ENCODE results near the gene ADCY9.
A peak's percentile ranks its signal among the peaks of the same experiment; 100 is the strongest.

ADCY9 gene

GRCh38 chr16:4120176-4120575, 3.9 kb upstream of the ADCY9 start:
- DNase-seq = no peak

DNA sequence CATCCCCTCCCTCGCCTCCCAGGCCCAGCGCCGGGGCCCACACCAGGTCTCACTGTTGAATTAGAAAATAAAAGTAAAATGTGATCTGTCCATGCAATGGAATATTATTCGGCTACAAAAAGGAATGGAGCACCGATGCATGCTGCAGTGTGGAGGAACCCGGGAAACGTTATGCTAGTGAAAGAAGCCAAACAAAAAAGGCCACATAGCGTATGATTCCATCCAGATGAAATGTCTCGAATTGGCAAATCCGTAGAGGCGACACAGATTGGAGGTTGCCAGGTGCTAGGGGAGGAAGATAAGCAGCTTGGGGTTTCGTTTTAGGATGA, 972 bp upstream of the ADCY9 start:
- no peak for DNase-seq

DNA sequence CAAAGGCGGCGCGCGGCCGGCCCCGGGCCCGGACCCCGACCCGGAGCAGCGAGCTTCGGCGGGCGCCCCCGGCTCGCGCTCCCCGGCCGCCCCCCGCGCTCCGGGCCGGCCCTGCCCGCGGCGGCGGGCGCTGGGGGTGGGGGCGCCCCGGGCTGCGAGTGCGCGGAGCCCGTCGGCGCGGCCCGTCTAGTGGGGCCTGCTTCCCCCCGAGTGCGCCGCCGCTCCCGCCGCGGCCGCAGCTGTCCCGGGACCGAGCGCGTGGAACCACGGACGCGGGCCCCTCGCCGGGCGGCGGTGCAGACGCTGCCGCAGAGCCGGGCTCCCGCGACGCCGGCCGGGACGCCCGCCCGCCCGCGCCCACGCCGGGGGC, 308 bp downstream of the ADCY9 start:
- no peak for DNase-seq

GRCh38 chr16:4115209-4115948, 863 bp downstream of the ADCY9 start:
- DNase-seq = peak; percentile 31

DNA sequence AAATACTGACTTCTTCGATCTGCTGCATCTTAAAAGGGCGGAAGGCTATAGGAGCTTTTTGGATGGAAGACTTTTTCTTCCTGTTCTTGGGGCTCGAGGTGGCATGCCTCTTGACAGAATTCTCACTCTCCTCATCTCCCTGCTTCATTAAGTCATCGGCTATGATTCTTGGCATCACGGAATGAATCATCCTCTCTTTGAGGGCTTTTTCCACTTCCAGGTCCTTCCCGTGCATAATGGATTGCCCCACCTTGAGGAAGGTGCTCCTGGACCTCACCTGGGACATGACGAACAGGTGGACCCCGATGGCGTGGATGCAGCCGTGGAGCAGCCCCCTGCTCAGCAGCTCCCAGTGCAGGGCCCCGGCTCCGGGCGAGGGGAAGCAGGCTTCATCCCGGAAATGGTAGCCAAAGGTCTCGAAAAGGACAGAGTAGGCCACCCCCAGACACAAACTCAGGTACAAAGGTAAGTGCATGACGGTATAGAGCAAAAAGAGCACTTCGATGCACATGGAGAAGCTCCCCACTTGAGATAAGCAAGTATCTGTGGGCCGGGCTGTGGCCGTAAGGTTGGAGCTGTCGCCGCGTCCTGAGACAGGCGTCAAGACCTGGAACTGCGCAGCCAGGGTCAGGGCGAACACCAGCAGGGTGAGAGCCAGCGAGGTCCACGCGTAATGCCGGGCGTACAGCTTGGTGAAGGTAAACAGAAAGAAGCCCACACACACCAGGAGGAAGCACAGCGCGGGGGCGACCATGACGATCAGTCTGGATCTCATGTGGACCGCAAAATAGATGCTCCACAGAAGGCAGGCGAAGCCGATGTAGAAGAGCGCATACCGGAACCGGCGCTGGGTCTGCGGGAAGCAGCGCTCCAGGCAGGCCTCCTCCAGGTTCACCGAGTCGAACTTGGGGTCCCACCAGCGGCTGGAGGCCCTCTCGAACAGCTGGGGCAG, 1.7 kb downstream of the ADCY9 start:
- no peak for DNase-seq

DNA sequence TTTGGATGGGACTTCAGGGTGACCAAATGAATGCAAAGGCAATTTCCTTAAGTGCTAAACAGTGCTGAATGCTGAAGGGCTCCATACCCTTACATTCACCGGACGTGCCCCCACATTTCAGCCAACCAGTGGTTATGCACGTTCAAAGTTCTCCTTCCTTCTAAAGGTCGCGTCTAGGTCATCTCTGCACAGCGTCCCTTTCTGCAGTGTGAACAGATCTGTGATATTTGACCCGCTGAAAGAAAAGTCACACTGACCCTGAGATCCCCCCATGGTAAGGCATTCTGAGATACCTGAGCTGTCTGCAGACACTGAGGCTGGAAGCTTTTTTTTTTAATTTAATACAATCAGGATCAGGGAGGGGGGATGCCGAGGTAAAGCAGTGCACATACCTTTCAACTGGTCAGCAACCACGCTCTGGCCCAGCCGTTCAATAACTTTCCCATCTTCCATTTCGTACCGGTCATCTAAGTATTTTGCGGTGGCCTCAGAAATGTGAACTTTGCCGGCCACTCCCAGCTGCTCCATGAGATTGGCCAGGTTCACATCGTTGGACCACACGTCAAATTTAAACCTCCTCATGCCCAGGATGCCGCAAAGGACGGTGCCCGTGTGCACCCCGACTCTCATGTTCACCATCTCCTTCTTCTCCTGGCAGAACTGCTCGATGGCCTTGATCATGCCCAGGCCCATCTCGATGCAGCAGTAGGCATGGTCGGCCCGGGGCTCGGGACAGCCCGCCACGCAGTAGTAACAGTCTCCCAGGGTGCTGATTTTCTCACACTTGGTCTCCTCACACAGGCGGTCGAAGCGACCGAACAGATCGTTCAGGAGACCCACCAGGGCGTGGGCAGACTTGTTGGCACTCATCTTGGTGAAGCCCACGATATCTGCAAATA, 2.6 kb downstream of the ADCY9 start:
- no peak for DNase-seq

GRCh38 chr16:4111748-4112696, 4.2 kb downstream of the ADCY9 start:
- no peak for DNase-seq

GRCh38 chr16:4110680-4111079, 5.6 kb downstream of the ADCY9 start:
- DNase-seq = no peak

DNA sequence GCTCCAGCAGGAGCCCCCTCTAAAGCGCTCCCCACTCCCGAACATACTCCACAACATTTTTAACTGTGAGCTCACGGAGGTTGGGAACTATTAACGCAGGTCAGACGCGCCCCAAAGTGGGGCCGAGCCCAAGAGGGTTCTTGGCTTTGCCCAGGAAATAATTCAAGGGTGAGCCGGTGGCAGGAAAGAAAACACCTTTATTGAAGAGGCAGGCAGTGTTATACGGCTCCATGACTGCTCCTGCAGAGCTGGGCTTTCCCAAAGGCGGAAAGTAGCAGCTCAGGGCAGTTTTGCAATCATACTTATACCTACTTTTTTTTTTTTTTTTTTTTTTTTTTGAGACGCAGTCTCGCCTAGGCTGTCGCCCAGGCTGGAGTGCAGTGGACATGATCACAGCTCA, 6.2 kb downstream of the ADCY9 start:
- DNase-seq = no peak

GRCh38 chr16:4109250-4109736, 6.9 kb downstream of the ADCY9 start:
- DNase-seq = no peak

- no peak for DNase-seq
Measured at GRCh38 chr16:4106516-4106915, 9.7 kb downstream of the ADCY9 start.

DNA sequence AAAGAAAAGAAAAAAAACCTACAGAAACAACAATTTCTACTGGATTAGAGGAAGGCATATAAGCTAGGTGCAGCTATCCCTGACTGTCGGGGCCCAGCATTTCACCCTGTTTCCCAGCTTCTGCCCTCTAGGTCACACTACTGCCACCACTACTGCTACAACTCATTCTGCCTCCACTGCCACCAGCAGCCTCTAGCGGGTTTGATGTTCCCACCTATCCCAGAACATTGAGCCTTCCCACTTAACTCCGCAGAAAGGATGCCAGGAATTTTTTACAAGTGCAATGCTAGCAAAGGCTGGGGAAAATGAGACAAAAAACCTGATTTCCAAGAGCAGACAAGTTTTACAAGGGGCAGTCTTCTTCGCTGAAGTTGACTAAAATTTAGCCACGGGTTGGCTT, 10.4 kb downstream of the ADCY9 start:
- DNase-seq = no peak

DNA sequence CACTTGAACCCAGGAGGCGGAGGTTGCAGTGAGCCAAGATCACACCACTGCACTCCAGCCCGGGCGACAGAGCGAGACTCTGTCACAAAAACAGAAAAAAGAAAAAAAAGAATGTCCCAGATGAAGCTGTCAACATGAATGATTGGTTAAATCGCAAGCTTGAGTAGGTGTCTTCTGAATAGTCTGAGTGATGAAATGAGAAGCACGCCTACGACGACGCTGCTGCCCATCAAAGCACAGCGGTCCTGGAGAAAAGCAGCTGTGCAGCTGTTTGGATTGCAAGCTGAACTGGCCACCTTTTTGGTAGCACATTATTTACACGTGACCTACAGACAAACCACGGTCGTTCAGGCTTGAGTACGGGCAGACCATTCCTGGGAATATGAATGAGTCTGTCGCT, 12.5 kb downstream of the ADCY9 start:
- no peak for DNase-seq

- DNase-seq = no peak
Measured at GRCh38 chr16:4101421-4102219, 14.6 kb downstream of the ADCY9 start.

GRCh38 chr16:4098501-4098900, 17.7 kb downstream of the ADCY9 start:
- DNase-seq = no peak

DNA sequence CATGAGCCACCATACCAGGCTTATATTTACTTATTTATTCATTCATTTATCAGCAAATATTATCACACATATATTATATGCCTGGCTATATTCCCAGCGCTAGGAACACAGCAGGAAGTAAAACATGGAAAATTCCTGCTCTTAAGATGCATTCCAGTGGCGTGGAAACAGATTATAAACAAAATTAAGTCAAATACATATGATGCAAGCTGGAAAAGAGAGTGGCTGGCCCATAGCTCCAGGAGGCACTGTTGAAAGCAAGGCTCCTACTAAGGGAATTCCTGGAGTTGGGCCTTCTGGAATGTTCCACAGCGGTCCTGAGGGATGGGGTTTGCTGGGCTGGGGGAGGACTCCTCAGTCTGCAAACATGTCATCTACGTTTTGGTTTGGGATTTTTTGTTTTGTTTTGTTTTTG, 18.4 kb downstream of the ADCY9 start:
- no peak for DNase-seq

DNA sequence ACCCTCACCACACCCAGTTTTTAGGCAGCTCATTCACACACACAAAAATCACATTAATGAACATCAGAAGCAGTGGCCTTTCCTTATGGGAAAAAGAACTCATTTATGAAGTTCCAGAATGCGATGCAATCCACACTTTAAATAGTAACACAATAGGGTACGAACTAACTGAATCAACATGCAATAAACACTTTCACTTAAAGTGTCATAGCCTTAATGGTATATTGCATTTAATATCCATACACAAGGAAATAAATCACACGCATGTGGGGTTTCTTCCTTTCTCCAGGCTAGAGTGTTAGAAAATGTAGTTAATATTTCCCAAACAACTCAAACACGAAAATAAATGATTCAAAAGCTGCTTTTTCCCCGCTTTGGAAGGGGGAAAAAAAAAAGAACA, 19.7 kb downstream of the ADCY9 start:
- no peak for DNase-seq

DNA sequence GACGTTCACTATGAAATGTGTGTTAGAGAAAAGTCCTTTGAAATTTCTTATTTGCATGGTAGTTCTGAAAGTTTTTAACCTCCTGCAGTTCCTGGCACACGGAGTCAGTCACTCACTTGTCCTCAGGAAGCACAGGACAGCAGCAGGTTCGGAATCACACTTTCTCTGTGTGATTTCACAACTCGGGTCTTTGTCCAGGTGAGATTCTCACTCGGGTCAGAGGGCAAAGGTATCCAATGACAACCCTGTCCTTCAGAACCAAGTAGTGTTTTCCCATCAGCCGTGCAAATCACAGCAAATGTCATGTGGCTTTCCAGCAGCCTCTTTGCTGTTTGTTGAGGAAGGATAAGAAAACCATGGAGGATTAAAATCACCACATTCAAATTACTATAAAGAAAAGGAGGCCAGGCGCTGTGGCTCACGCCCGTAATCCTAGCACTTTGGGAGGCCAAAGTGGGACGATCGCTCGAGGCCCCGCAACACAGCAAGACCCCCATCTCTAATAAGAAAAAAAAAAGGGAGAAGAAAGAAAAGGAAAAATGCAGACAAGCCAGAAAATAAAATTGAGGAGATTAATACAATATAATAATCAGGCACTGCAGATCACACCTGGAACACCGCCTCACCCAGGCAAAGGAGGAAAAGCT, 22.0 kb downstream of the ADCY9 start:
- no peak for DNase-seq

DNA sequence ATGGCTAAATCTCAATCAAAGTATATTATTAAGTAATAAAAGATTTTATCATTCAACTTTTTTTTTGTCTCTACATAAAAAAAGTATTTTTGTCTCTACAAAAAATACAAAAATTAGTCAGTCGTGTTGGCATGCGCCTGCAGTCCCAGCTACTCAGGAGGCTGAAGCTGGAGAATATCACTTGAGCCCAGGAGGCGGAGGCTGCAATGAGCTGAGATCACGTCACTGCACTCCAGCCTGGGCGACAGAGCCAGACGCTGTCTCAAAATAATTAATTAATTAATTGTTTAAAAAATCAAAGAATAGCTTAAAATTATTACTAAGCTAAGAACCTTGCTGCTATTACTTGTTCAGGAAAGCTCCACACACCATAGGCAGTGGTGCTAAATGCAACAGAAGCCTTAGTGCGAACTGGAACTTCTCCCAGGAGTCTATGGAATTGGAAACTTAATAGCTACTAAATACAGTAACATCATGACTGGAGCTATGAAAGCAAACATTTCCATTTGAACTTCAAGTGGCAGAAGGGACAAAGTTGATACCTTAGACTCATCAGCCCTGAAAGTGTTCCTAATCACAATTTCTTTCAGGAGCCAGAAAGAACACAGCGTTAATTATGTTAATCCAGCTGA, 22.6 kb downstream of the ADCY9 start:
- DNase-seq = no peak

Data from activated effector memory CD4-positive, alpha-beta T cell treated with Interleukin-2 at 50 U/mL for 16 hours (primary cell).